Erythroblast (primary cell): ENCODE results near the gene GPR21.

Source experiments
- GATA1 ChIP-seq: IDR thresholded peaks from 2 replicates; pipeline ENCODE4 v1.6.1; 2011; ENCODE audit warnings: low read depth, mild to moderate bottlenecking, control low read depth, low read length, moderate library complexity
- POLR2A ChIP-seq: IDR thresholded peaks from 2 replicates; pipeline ENCODE4 v1.6.1; 2011; ENCODE audit warnings: mild to moderate bottlenecking, low read length

GRCh38 chr9:123080444-123080843 is 47.0 kb downstream of the GPR21 start:
- TF ChIP-seq POLR2A, result no peak
- no peak for TF ChIP-seq GATA1
